Panc1 (cell line): ENCODE results near the gene GDF10.

ENCODE experiments used
- POLR2AphosphoS5 ChIP-seq: IDR thresholded peaks from 2 replicates; pipeline ENCODE4 v1.6.1; 2012; ENCODE audit warnings: mild to moderate bottlenecking, low read depth, low read length, moderate library complexity
- TF ChIP-seq, protein P1 (sequence below): fragments of 450-650 bp; IDR thresholded peaks from 2 replicates; pipeline ENCODE4 v1.5.1; 2017; ENCODE audit warnings: mild to moderate bottlenecking

DNA sequence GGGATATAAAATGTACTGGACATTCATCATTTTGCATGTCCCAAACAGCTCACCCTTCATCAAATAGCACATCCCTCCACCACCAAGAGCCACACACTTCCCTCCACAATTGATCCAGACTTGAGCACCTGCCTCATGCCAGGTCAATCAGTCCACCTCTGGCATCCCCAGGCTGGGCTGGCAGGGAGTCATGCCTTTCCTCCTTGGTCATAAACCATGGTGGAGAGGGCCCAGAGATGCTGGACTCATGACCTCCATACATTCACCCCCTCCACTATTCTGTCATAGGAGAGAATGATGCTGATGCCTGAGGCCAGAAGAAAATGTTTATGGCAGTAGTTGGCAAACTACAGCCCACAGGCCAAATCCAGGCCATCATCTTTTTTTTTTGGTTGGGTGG is 16.1 kb upstream of the GDF10 start:
- TF ChIP-seq, protein P1, sequence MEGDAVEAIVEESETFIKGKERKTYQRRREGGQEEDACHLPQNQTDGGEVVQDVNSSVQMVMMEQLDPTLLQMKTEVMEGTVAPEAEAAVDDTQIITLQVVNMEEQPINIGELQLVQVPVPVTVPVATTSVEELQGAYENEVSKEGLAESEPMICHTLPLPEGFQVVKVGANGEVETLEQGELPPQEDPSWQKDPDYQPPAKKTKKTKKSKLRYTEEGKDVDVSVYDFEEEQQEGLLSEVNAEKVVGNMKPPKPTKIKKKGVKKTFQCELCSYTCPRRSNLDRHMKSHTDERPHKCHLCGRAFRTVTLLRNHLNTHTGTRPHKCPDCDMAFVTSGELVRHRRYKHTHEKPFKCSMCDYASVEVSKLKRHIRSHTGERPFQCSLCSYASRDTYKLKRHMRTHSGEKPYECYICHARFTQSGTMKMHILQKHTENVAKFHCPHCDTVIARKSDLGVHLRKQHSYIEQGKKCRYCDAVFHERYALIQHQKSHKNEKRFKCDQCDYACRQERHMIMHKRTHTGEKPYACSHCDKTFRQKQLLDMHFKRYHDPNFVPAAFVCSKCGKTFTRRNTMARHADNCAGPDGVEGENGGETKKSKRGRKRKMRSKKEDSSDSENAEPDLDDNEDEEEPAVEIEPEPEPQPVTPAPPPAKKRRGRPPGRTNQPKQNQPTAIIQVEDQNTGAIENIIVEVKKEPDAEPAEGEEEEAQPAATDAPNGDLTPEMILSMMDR = no peak
- TF ChIP-seq POLR2AphosphoS5 = no peak
